GM18517 (cell line): Measurements from ENCODE around the gene RHBDL1.

Experiments used
- ATAC-seq: cut with Tn5 transposase; IDR thresholded peaks from one replicate; pipeline ENCODE4 v1.9.1; 2021; ENCODE audit warnings: mild to moderate bottlenecking, moderate library complexity; ENCODE audit not compliant: unreplicated experiment

RHBDL1 gene

GRCh38 chr16:674968-675883 is at the start of gene RHBDL1:
TSS of gene RHBDL1 (plus strand) at chr16:675671. CDS start at chr16:675791, 120 bp downstream.
- no peak for ATAC-seq

- ATAC-seq, result no peak
Measured at GRCh38 chr16:625977-626765, 49.3 kb upstream of the RHBDL1 start.

DNA sequence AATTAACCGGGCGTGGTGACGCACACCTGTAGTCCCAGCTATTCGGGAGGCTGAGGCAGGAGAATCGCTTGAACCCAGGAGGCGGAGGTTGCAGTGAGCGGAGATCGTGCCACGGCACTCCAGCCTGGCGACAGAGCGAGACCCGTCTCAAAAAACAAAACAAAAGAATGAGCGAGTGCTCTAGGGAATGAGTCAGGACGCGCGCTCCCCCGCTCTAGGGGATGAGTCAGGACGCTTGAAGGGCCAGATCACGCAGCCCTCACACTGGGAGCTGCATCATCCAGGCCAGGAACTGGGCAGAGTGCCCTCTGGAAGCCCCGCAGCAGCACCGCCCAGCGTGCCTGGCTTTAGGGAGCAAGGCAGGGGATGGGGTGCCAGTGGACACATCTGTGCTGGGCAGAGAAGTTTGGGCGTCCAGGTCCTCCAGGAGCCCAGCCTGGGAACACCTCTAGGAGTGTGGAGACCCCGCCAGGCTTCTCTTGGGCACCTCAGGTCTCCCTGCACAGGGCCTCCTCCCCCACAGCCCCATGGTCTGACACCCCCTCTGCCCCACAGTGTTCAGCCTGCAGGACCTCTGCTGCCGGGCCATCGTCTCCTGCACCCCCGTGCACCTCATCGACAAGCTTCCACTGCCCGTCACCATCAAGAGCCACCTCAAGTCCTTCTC is 48.6 kb upstream of the RHBDL1 start:
- ATAC-seq, result no peak

GRCh38 chr16:627454-628239 is 47.8 kb upstream of the RHBDL1 start:
- ATAC-seq, result no peak

DNA sequence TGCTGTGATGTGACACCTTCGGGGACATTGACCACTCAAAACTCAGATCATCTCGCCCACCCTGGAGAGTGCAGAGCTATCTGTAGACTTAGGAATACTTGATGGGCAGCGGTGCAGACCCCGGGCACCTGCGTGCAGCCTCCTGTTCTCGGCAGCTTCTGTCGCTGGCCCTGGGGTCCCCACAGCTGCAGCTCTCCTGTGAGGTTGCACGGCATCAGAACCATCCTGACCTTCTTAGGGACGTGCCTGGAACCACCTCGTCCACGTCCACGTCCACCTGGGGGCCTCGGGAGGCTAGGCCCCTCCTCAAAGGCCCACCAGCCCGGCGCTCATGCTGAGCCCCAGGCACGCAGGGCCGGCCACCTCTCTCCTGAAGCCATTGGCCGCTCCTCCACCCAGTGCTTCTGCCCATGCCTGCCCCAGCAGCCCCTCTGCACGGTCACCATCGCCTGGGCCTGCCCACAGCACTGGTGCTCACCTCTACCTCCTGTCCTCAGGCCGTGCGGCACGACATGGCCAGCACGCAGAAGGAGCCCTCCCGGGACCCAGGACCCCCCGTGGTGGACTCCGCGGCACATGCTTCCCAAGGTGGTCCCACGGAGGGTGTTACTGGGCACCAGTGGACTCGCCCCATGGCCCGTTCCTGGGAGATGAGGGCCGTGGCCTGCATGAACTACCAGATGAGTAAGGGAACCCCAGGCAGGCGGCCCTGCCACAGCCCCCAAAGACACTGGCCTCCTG is 47.0 kb upstream of the RHBDL1 start:
- no peak for ATAC-seq

DNA sequence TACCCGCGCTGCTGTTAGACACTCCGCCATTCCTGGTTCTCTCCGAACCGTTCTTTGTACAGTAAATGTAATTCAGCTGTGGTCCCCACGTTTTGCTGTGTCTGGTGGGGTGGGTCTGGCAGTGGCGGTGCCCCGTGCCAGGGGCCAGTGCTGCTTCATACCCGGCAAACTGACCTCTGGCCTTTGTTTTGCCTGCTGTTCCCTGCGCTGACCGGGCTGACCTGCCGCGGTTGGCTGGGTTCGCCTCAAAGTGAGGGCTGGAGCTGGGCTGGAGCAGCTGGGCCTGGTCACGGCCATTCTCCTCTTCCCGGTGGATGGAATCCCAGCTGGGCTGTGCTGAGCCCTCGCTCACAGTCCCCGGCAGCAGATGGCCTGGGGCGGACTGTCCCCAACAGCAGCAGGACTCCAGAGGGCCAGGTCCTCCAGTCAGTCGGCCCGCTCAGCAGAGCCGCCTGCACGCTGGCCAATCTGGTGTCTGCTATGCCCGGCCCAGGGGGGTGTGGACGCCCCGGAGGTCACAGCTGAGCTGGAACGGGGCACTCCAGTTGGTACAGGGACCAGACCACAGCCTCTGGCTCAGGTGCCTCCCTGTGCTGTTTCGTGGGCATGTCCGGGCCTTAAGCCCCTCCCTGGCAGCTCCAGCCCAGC is 46.2 kb upstream of the RHBDL1 start:
- no peak for ATAC-seq

DNA sequence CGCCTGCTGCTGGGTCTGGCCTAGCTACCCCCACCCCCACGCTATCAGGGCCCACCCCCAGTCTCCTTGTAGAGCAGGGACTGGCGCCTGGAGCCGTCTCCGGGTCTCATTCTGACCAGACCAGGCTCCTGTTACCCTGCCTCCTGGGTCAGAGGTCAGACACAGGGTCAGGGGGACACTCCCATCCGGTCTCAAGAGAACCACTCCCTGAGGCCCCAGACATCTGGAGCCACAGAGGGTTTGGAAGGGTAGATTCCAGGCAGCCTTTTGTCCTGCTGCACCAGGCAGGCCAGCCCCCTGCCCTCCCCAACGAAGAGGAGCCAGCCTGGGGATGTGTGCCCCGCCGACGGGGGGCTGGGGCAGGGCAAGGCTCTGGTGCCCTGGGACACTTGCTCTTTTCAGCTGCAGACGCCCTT is 45.6 kb upstream of the RHBDL1 start:
- ATAC-seq, result no peak

DNA sequence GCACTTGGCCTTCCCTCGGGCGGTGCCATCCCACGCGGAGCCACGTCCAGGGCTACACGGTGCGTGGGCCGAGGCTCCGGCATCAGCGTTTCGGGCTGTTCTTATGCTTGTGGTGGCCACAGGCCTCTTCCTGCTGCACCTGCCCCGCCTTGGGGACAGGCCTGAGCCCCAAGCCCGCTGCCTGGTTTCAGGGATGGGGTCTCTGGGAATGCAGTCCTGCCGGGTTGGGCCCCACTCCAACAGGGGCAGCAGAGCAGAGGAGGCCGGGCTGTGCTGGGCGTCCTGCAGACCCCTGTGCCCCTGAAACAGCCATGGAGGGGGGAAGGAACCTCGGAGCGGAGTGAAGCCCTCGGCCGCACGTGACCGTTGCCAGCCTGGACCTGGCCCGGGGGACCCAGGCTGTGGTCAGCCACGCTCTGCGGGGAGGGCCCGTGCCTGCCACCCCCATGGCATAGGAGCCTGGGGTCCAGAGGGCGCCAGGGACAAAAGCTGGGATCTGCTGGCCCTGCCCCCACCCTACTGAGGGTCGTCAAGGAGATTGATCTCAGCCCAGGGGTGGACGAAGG is 45.1 kb upstream of the RHBDL1 start:
- no peak for ATAC-seq

GRCh38 chr16:630815-631405 is 44.6 kb upstream of the RHBDL1 start, which contains the start of gene WFIKKN1:
TSS of gene WFIKKN1 (plus strand) at chr16:630985. CDS start at chr16:631254, 269 bp downstream.
- ATAC-seq, result no peak

DNA sequence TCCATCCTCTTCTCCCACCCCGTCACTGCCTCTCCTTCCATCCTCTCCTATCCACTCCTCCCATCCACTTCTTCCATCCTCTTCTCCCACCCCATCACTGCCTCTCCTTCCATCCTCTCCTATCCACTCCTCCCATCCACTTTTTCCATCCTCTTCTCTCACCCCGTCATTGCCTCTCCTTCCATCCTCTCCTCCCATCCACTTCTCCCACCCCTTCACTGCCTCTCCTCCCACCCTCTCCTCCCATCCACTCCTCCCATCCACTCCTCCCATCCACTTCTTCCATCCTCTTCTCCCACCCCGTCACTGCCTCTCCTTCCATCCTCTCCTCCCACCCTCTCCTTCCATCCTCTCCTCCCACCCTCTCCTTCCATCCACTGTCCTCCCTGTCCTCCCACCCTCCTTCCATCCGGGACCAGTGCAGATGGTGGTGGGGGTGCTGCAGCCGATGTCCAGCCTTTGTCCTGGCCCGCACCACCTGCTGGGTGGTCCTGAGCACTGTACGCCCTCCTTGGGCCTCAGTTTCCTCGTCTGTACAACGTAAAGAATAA is 43.6 kb upstream of the RHBDL1 start:
- no peak for ATAC-seq

DNA sequence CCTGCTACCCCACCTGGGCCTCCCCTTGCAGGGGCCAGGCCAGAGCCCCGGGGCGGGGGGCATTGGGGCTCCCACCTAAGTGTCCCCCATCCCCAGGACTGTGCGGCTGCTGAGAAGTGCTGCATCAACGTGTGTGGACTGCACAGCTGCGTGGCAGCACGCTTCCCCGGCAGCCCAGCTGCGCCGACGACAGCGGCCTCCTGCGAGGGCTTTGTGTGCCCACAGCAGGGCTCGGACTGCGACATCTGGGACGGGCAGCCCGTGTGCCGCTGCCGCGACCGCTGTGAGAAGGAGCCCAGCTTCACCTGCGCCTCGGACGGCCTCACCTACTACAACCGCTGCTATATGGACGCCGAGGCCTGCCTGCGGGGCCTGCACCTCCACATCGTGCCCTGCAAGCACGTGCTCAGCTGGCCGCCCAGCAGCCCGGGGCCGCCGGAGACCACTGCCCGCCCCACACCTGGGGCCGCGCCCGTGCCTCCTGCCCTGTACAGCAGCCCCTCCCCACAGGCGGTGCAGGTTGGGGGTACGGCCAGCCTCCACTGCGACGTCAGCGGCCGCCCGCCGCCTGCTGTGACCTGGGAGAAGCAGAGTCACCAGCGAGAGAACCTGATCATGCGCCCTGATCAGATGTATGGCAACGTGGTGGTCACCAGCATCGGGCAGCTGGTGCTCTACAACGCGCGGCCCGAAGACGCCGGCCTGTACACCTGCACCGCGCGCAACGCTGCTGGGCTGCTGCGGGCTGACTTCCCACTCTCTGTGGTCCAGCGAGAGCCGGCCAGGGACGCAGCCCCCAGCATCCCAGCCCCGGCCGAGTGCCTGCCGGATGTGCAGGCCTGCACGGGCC is 42.8 kb upstream of the RHBDL1 start:
- no peak for ATAC-seq

DNA sequence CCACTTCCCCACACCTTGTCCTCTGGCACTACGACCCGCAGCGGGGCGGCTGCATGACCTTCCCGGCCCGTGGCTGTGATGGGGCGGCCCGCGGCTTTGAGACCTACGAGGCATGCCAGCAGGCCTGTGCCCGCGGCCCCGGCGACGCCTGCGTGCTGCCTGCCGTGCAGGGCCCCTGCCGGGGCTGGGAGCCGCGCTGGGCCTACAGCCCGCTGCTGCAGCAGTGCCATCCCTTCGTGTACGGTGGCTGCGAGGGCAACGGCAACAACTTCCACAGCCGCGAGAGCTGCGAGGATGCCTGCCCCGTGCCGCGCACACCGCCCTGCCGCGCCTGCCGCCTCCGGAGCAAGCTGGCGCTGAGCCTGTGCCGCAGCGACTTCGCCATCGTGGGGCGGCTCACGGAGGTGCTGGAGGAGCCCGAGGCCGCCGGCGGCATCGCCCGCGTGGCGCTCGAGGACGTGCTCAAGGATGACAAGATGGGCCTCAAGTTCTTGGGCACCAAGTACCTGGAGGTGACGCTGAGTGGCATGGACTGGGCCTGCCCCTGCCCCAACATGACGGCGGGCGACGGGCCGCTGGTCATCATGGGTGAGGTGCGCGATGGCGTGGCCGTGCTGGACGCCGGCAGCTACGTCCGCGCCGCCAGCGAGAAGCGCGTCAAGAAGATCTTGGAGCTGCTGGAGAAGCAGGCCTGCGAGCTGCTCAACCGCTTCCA is 42.0 kb upstream of the RHBDL1 start:
- no peak for ATAC-seq

DNA sequence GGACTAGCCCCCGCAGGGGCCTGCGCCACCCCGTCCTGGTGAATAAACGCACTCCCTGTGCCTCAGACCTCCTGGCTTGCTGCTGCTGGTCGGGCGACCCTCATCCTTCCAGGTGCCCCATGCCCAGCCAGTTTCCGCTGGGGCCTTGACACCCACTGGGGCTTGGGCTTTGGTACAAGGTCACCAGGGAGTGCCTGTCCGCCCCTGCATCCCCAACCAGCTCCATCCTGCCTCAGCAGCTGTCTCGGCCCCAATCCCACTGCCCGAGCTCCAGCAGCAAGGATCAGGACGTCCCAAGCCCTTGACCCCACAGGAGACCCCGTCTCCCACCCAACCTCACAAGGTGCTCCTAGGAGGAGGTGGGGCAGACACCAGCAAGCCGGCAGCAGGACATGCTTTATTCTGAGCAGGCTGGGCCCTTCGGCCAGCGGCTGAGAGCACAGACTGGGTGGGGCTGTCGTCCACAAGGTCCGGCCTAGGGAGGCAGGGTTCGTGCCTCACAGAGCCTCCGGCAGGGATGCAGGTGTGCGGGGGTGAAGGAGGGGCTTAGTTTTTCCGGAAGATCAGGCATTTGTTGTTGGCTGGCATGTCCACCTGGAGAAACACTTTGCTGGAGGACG is 41.3 kb upstream of the RHBDL1 start:
- ATAC-seq, result no peak

DNA sequence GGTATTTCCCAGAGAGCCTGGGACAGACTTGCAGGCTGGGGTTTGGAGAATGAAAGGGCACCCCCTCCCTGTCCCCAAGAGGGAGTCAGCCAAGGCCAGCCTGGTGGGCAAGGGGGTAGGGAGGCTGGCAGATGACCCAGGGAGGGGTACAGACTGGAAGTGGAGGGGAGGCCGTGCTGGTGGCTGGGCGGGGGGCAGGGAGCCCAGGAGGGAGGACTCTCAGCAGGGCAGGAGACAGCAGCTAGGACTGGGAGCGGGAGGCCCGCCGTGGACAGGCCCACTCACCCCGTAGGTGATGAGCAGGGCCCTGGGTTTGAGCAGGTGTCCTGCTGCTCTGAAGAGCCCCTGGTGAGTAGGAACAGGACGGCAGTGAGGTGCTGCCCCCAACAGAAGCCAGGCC is 40.5 kb upstream of the RHBDL1 start:
- no peak for ATAC-seq

- ATAC-seq, result peak; percentile 1
Measured at GRCh38 chr16:635573-636205, 39.8 kb upstream of the RHBDL1 start.
